Type B pancreatic cell (in vitro differentiated cells): ENCODE results near the gene PAFAH1B2. TPM values are rescaled to one million over a fixed set of nuclear protein-coding genes. Genes with fewer than 3 reads are reported as not detected.

ENCODE experiments used
- DNase-seq: peaks from one replicate; pipeline ENCODE4 v3.0.0; 2021; ENCODE audit warnings: mixed read lengths; ENCODE audit not compliant: unreplicated experiment; ENCODE audit errors: extremely low spot score
- H3K27ac Mint-ChIP-seq: 2 replicates; pipeline ENCODE4 v1.8.0; 2021; ENCODE audit warnings: mild to moderate bottlenecking, mixed read lengths
- H3K27me3 Mint-ChIP-seq: 2 replicates; pipeline ENCODE4 v1.8.0; 2021; ENCODE audit warnings: mixed read lengths
- H3K36me3 Mint-ChIP-seq: 2 replicates; pipeline ENCODE4 v1.8.0; 2021; ENCODE audit warnings: mixed read lengths
- H3K4me1 Mint-ChIP-seq: one replicate; pipeline ENCODE4 v1.8.0; 2021; ENCODE audit warnings: mixed read lengths; ENCODE audit not compliant: unreplicated experiment
- H3K4me3 Mint-ChIP-seq: 2 replicates; pipeline ENCODE4 v1.8.0; 2021; ENCODE audit warnings: mild to moderate bottlenecking, mixed read lengths
- H3K9me3 Mint-ChIP-seq: 2 replicates; pipeline ENCODE4 v1.8.0; 2021; ENCODE audit warnings: mixed read lengths
- total RNA-seq: library from RNA; stranded (reverse); gene quantifications from 2 replicates; pipeline ENCODE4 v1.2.1, GENCODE V29; 2021; ENCODE audit warnings: low replicate concordance
- TF ChIP-seq, protein P1 (sequence below): fragments of 200-600 bp; sonication (generic); conservative IDR thresholded peaks from 2 replicates; pipeline ENCODE4 v1.5.0; 2021; ENCODE audit warnings: antibody characterized with exemption, mild to moderate bottlenecking

PAFAH1B2 gene
- total RNA-seq, 1 donor from 2014 or later = 94.5 TPM

DNA sequence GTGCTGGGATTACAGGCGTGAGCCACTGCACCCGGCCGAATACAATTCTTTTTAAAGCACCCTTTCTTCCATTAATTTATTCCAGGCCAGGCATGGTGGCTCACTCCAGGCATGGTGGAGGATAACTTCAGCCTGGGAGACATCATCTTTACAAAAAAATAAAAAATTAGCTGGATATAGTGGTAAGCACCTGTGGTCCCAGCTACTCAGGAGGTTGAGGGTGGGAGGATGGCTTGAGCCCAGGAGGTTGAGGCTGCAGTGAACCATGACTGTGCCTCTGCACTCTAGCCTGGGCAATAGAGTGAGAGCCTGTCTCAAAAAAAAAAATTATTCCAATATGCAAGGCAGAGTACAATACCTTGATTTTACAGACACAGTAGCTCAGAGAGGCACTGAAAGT is 66.5 kb downstream of the PAFAH1B2 start:
- H3K27ac Mint-ChIP-seq = no peak overlapping the region
- no peaks in the 10 kb centered on the region for H3K27me3 Mint-ChIP-seq
- no peaks in the 10 kb centered on the region for H3K4me1 Mint-ChIP-seq
- no peaks in the 10 kb centered on the region for H3K9me3 Mint-ChIP-seq
- TF ChIP-seq, protein P1, sequence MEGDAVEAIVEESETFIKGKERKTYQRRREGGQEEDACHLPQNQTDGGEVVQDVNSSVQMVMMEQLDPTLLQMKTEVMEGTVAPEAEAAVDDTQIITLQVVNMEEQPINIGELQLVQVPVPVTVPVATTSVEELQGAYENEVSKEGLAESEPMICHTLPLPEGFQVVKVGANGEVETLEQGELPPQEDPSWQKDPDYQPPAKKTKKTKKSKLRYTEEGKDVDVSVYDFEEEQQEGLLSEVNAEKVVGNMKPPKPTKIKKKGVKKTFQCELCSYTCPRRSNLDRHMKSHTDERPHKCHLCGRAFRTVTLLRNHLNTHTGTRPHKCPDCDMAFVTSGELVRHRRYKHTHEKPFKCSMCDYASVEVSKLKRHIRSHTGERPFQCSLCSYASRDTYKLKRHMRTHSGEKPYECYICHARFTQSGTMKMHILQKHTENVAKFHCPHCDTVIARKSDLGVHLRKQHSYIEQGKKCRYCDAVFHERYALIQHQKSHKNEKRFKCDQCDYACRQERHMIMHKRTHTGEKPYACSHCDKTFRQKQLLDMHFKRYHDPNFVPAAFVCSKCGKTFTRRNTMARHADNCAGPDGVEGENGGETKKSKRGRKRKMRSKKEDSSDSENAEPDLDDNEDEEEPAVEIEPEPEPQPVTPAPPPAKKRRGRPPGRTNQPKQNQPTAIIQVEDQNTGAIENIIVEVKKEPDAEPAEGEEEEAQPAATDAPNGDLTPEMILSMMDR = no peak
- H3K4me3 Mint-ChIP-seq = no peak overlapping the region
- H3K36me3 Mint-ChIP-seq = peaks cover 19% of the 10 kb centered on the region
- no peak for DNase-seq

DNA sequence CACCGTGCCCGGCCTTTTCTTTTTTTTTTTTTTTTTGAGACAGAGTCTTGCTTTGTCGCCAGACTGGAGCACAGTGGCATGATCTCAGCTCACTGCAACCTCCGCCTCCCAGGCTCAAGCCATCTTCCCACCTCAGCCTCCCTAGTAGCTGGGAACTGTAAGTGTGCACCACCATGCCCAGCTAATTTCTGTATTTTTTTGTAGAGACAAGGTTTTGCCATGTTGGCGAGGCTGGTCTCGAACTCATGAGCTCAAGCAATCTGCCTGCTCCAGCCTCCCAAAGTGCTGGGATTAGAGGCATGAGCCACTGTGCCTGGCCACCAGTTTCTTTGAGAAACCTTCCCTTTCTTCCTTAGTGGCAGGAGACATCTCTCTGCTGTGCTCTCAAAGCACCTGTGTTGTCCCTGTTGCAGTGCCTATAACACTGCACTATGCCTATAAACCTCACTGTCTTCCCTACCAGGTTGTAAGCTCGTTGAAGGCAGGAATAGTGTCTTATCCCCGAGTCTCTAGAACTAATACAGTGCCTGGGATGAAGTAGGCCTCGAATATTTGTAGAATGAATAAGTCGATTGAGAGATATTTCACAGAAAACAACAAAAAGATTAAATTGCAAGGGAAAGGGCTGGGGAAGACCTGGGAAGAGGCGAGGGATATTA is 68.7 kb downstream of the PAFAH1B2 start:
- no peak for DNase-seq
- Mint-ChIP-seq H3K27ac (no peak overlapping the region), H3K36me3 (peaks cover 19% of the 10 kb centered on the region), H3K4me1 (no peaks in the 10 kb centered on the region), H3K9me3 (no peaks in the 10 kb centered on the region), H3K4me3 (no peak overlapping the region), H3K27me3 (no peaks in the 10 kb centered on the region)
- TF ChIP-seq, protein P1 = no peak

DNA sequence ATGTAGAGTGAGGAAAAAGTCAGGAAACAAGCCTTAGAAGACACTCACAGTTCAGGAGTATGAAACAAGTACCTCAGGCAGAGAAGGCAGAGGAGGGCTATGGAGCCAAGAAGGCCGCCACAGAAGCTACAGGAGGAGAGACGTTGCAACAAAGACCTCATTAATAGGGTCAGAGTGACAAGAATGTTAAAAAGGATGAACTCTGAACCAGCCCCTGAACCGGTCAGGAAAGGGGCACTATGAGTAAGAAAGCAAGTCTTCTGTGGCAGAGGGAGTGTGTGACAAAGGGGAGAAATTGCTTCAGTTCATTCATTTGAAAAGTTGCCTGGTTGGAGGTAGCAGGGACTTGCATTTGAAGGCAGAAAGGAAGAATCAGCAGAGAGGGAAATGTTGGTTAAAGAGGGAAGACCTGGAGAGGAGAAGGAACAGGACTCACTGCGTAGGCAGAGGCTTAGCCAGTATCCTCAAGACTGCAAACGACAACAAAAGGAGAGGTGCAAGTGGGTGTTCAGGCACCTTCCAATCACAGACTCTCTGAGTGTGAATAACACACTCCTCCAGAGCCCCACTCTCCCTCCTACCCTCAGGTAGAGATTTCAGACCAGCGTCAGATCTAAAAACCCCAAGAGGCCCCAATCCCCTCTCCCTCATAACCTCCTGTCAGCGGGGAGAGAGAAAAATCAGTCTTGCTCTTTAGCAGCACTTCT is 70.5 kb downstream of the PAFAH1B2 start:
- no peak for DNase-seq
- no peak overlapping the region for H3K27ac Mint-ChIP-seq
- peaks cover 19% of the 10 kb centered on the region for H3K36me3 Mint-ChIP-seq
- H3K4me1 Mint-ChIP-seq = no peaks in the 10 kb centered on the region
- no peaks in the 10 kb centered on the region for H3K9me3 Mint-ChIP-seq
- H3K4me3 Mint-ChIP-seq = no peak overlapping the region
- TF ChIP-seq, protein P1 = no peak
- no peaks in the 10 kb centered on the region for H3K27me3 Mint-ChIP-seq

DNA sequence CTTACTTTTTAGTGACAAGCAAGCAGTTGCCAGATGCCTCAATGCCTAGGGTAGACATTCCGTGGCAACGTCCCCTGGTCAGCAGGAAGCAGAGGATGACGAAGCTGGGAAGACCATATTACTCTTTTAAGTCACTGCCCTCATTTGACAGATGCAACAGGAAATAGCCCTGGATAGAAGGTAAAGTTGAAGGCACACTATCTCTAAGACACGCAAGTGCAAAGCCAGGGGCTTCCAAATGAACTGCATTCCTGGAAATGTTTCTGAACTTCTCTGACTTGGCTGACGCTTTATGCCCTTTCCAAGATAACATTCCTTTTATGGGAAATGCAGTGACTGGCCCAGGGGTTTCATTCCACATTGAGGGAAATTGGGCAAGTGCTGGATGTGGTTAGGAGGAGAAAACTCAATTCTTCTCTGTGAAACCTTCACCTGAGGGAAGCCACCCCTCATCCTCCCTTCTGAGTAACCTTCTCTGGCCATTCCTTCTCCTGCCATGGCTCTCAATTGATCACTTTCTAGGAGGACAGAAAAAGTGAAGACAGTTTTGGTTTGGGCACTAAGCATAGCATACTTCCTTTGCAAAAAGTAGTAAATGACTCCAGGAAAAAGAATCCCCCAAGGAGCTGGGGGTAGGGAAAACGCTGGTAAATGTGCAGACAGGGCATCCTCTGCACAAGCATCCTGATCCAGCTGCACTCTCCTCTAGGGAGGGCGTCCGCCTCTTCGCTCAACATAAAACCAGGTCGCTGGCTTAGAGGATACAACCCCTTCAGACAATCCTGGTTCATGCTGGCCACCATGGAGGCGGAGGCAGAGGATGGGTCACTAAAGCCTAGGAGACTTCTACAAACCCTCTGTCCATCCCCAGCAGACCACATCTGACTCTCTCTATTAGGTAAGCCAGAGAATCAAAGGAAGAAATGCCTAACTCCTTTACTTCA is 73.3 kb downstream of the PAFAH1B2 start:
- Mint-ChIP-seq H3K27me3 (no peaks in the 10 kb centered on the region), H3K9me3 (no peaks in the 10 kb centered on the region), H3K4me1 (peaks cover 11% of the 10 kb centered on the region), H3K4me3 (no peak overlapping the region), H3K36me3 (peaks cover 20% of the 10 kb centered on the region), H3K27ac (no peak overlapping the region)
- DNase-seq = no peak
- TF ChIP-seq, protein P1 = no peak

DNA sequence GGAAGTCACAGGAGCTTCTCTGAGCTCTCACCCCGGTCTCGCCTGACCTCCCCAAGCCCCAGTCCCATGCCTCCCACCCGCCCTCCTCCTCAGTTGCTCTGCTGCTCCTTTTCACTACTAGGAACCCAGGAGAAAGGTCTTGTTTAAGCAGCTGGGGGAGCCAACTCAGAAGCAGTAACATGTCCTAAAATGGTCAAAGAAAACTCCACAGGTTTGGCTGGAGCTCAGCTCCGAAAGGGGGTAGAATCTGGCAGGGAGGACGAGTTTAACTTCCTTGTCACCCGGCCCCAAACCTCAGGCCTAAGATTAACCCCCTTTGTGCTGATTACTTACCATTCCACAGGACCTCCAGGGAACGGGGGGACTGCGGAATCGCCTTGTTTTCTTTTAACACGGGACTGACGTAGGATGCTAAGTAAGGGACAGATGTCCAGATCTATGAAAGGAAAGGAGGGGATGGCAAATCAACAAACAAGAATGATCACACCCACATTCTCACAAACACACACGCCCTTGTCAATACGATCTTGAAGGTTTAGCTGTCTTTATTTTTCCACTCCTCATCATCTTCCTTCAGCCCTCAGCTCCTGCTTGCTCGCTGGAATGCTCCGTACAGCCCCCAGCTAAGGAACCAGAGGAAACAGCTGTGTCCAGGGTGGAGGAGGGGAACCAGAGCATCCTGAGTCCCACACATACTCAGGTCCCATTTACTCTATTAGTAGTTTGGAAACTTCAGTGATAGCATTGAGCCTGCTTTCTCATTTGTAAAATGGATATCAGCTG is 74.2 kb downstream of the PAFAH1B2 start:
- H3K9me3 Mint-ChIP-seq = no peaks in the 10 kb centered on the region
- DNase-seq = no peak
- no peaks in the 10 kb centered on the region for H3K27me3 Mint-ChIP-seq
- peaks cover 16% of the 10 kb centered on the region for H3K36me3 Mint-ChIP-seq
- no peak overlapping the region for H3K4me3 Mint-ChIP-seq
- TF ChIP-seq, protein P1 = no peak
- no peak overlapping the region for H3K27ac Mint-ChIP-seq
- H3K4me1 Mint-ChIP-seq = peaks cover 12% of the 10 kb centered on the region
